NCI-H2227 (cell line): ENCODE results near the gene TSEN34.
"Not testable (repeated sequence)": the region's sequence is repeated elsewhere in the genome, so short reads cannot be mapped to it uniquely, and the experiment has no call there.

Source experiments
- DNase-seq: peaks from one replicate; lab custom pipeline; 2025; ENCODE audit not compliant: unreplicated experiment; lab: John Stamatoyannopoulos, UW

The TSEN34 gene

DNA sequence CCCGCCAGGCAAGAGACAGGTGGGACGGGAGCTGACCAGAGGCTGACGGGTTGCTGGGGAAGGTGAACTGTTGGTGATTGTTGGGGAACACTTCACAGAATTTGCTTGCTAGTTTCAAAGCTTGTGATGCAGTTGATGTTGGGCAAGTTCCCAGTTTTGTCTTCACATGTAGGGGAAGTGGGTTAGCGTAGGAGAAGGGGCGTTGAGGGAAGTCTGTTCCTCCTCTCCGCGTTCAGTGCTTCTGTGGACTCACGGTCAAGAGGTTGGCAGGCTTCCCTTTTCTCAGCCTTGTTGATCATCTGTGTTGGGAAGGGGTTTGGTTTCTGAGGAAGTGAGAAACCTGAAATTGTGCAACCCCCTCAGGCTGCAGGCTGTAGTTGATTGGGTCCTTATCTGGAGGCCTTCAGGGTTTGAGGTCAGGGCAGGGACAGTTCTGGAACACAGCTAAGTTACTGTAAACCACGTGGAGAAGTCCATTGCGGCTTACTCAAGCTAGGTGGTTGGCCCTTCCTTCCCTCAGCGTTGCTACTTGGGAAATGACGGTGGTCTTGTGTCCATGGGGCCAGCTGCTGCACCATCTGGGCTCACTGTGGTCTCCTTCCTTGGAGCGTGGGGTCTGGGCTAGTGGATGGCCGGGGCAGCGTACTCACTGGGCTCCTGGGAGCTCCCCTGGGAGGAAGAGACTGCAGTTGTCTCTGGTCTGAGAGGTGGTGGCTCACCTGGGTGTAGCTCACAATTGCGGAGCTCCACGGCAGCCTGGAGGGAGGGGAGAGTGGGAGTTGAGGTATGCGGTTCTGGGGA is 17.1 kb downstream of the TSEN34 start:
- no peak for DNase-seq

DNA sequence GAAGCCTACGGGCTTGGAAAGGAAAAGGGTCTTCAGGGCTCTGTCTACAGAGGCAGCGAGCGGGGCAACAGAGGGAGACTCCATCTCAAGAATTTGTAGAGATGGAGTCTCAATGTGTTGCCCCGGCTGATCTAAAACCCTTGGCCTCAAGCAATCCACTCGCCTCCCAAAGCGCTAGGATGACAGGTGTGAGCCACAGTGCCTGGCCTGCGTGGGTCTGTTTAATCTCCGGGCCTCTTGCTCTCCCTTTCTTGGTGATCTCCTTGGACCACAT is 17.6 kb downstream of the TSEN34 start:
- DNase-seq: no peak

DNA sequence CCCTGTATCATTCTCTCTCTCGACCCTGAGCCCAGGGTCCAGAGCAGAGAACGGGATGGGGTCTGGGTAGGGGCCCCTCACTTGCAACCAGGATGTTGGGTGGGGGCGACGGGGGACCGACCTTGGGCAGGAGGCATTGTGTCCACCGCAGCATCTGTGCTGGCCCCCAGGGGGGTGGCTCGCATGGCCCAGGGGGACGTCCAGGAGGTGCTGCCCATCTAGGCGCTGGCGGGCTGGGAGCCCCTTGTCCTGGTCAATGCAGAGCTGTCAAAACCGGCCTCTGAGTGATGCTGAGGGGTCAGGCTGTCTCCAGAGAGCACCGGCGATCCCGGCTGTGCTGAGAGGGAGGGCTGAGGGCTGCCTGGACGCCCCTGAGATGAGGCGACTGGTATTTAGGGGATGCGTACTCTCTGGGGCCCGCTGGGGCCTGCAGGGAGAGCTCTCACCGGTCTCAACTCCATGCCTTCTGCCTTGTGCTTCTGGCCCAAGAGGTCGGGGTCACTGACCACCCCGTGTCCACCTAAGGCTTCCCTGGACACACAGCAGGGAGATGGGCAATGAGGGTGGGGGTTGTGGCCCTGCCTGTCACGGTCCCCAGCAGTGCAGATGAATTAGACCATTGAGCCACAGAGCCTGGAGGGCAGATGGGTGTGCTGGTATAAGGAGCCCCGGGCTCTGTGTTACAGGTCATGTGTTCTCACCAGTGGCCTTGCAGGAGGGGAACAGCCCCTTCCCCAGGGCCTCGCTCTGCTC is 18.1 kb downstream of the TSEN34 start:
- DNase-seq: no peak

GRCh38 chr19:54209811-54210494 is 18.8 kb downstream of the TSEN34 start:
- DNase-seq: peak; percentile 79

GRCh38 chr19:54211235-54211634 is 20.1 kb downstream of the TSEN34 start:
- no peak for DNase-seq

DNA sequence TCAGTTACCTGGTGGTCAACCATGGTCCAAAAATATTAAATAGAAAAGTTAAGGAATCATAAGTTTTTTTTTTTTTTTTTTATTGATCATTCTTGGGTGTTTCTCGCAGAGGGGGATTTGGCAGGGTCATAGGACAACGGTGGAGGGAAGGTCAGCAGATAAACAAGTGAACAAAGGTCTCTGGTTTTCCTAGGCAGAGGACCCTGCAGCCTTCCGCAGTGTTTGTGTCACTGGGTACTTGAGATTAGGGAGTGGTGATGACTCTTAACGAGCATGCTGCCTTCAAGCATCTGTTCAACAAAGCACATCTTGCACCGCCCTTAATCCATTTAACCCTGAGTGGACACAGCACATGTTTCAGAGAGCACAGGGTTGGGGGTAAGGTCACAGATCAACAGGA is 23.1 kb downstream of the TSEN34 start:
- DNase-seq: not testable (repeated sequence)

DNA sequence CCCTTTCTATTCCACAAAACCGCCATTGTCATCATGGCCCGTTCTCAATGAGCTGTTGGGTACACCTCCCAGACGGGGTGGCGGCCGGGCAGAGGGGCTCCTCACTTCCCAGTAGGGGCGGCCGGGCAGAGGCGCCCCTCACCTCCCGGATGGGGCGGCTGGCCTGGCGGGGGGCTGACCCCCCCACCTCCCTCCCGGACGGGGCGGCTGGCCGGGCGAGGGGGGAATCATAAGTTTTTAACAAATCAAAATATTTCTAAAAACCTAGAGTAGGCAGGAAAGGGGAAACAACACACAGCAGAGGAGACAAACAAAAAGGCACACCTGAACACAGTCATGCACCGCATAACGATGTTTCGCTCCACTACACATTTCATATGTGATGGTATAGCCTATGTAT is 23.6 kb downstream of the TSEN34 start:
- not testable (repeated sequence) for DNase-seq

- DNase-seq: no peak
These were observed 25.8 kb downstream of the TSEN34 start for GRCh38 chr19:54216869-54217268.

DNA sequence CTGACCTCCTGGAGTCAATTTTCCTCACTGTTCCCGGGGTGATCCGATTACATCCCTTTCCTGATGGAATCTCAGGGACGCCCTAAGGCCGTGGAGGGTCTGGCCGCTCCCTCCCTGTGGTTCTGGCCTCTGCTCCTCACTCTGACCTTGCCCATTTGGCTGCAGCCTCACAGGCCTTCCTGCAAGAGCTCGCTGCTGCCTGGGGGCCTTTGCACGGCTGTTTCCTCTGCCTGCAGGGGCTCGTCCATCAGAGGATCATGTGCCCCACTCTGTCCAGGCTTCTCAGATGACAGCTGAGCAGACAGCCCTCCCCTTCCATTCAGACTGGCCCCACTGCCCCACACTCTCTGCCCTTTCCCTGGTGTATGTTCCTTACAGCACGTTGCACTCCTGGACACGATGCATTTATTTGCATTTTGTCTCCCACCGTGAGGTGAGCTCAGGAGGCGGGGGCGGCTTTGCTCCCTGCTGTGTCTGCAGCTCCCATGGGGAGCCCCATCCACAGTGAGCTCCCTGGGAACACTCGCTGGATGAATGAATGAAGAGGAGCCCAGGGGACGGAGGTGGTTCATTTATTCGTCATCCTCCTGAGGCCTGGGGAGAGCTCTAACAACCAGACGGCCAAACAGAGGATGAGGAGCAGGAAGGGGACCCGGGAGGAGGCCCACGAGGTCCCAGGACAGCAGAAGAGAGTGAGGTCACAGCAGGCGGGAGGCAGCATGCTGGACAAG is 26.6 kb downstream of the TSEN34 start:
- DNase-seq: not testable (repeated sequence)

DNA sequence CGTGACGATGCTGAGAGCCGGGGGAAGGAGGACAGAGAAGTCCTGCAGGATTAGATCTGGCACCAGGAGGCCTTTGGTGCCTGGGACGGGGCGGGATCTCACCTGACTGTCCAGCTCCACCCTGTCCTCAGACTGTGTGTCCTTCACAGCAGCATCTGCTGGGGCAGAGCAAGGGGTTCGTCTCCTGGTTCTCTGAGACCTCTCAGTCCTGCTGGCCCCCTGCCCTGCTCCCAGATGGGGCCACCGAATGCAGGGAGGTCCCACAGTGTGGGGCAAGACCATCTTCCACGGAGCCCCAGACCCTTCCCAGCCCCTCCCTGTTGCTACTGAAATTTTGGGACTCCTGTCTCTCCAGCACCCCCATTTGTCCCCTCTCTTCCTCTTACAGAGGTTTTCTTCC is 27.2 kb downstream of the TSEN34 start:
- no peak for DNase-seq

- no peak for DNase-seq
These were observed 28.0 kb downstream of the TSEN34 start for GRCh38 chr19:54218960-54219661.

DNA sequence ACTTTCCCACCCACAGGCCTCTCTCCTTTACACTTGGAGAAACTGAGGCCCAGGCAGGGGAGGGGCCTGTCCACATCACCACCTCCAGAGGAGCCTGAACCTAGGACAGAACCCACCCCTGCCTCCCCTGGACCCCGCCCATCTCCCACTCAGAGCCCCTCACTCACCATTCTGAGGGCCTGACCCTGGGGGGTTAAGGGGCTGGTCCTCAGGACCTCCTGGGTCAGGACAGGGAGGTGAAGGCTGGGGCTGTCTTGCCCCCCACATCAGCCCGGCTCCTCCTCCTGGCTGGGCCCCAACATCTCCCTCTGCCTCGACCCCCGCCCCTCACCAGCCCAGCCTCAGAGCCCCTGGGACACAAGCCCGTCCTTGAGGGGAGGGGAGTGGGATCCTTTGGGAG is 28.6 kb downstream of the TSEN34 start:
- not testable (repeated sequence) for DNase-seq

- DNase-seq: not testable (repeated sequence)
These were observed 30.8 kb downstream of the TSEN34 start for GRCh38 chr19:54221947-54222346.

GRCh38 chr19:54222474-54223276 is 31.6 kb downstream of the TSEN34 start, which contains the start of gene LILRB3:
LILRB3 (minus strand) TSS chr19:54223007; CDS start chr19:54222976, 31 bp downstream.
- not testable (repeated sequence) for DNase-seq

DNA sequence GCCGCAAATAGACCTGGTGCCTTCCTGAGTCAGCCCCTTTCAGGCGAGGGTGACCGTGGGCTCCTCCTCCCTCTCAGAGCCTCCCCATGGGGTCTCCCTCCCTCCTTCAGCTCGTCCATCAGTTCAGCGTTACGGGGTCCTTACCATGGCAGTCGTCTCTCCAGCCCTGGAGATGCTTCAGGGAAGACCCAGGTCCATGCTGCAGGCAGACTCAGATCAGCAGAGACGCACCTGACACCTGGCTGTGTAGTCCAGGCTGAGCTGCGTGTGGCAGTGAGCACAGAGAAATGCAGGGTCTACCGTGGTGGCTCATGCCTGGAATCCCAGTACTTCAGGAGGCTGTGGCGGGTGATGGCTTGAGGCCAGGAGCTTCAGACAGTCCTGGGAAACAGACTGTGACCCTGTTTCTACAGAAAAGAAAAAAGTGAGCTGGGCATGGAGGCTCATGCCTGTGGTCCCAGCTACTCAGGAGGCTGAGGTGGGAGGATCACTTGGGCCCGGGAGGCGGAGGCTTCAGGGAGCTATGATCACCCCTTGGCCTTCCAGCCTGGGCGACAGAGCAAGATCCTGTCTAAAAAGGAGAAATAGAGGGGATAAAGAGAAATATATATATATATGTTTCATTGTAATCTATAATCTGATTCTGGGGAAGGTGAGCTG is 32.3 kb downstream of the TSEN34 start:
- not testable (repeated sequence) for DNase-seq

DNA sequence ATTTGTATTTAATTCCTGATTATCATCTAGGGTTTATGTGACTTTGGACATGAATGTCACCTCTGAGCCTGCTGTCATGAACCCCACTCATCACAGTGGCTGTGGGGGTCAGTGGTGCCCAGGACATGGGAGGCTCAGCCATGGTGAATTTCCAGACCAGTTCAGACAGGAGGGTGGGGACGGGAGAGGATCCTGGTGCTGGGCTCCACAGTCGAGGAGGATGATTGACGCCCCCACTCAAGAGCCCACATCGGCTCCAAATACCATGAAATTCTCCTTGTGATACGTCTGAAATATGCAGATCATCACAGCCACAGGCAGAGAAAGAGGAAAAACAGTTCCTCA is 32.8 kb downstream of the TSEN34 start:
- not testable (repeated sequence) for DNase-seq

- not testable (repeated sequence) for DNase-seq
These were observed 33.5 kb downstream of the TSEN34 start for GRCh38 chr19:54224619-54225018.

DNA sequence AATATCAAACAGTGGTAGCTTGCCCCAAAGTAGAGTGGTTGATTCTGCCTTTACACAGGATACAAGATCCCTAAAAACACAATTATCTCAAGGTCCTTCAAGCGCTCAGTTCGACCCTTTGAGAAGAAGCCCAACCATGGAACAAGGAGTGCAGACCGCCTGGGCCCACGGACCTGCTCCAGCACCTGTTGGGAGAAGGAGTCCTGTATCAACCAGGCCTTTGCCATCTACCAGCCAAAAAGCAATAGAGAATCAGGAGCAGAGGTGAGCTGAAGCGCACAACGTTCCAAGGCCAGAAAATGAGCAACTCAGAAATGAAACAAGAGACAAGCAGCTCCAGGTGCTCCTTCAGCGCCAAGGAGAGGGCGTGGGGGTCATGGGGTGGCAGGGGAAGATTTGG is 38.0 kb downstream of the TSEN34 start:
- DNase-seq: no peak

DNA sequence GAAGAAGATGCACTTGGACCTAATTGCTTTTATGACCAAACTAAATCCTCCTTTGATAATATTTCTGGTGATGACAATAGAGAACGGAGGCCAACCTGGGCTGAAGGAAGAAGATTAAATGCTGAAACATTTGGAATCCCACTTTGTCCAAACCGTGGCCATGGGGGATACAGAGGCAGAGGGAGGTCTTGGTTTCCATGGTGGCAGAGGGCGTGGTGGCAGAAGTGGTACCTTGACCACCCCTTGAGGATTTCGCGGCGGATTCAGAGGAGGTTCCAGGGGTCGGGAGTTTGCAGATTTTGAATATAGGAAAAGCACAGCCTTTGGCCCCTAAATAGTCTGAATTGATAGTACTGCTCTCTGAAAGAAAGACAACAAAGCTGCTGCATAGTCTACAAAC is 38.9 kb downstream of the TSEN34 start:
- no peak for DNase-seq
